ENCODE measurements around the gene USP3.

Gene USP3

GRCh38 chr15:63504247-63504978 is at the start of gene USP3:
USP3 (plus strand) TSS chr15:63504593; CDS start chr15:63504740, 147 bp downstream.
- DNase-seq: peak; percentile 94

- DNase-seq: no peak
Measured at GRCh38 chr15:63456258-63456657, 48.1 kb upstream of the USP3 start.

- DNase-seq: no peak
Measured at GRCh38 chr15:63457379-63457778, 47.0 kb upstream of the USP3 start.

GRCh38 chr15:63458026-63458425 is 46.4 kb upstream of the USP3 start:
- DNase-seq: no peak

GRCh38 chr15:63458794-63459395 is 45.5 kb upstream of the USP3 start:
- no peak for DNase-seq

- no peak for DNase-seq
Measured at GRCh38 chr15:63460210-63461155, 43.9 kb upstream of the USP3 start.

GRCh38 chr15:63461230-63461985 is 43.0 kb upstream of the USP3 start:
- no peak for DNase-seq

GRCh38 chr15:63462088-63462487 is 42.3 kb upstream of the USP3 start:
- DNase-seq: no peak

- no peak for DNase-seq
Measured at GRCh38 chr15:63463036-63463435, 41.4 kb upstream of the USP3 start.

GRCh38 chr15:63463793-63464192 is 40.6 kb upstream of the USP3 start:
- no peak for DNase-seq

- no peak for DNase-seq
Measured at GRCh38 chr15:63465104-63465503, 39.3 kb upstream of the USP3 start.

- DNase-seq: peak in 1 of 2 experiments; percentile 58
Measured at GRCh38 chr15:63466378-63467192, 37.8 kb upstream of the USP3 start.

- no peak for DNase-seq
Measured at GRCh38 chr15:63469190-63469589, 35.2 kb upstream of the USP3 start.

- no peak for DNase-seq
Measured at GRCh38 chr15:63469984-63470383, 34.4 kb upstream of the USP3 start.

GRCh38 chr15:63473007-63473748 is 31.2 kb upstream of the USP3 start:
- no peak for DNase-seq

- DNase-seq: no peak
Measured at GRCh38 chr15:63473749-63473998, 30.7 kb upstream of the USP3 start.

GRCh38 chr15:63473999-63474809 is 30.2 kb upstream of the USP3 start:
- no peak for DNase-seq

GRCh38 chr15:63474810-63475316 is 29.5 kb upstream of the USP3 start:
- DNase-seq: no peak

GRCh38 chr15:63475707-63476106 is 28.7 kb upstream of the USP3 start:
- no peak for DNase-seq

- DNase-seq: peak; percentile 22 to 40
Measured at GRCh38 chr15:63476229-63476632, 28.2 kb upstream of the USP3 start.

All from SW 1271 (cell line).